Measurements from ENCODE around the gene NCF2.

NCF2 gene

DNA sequence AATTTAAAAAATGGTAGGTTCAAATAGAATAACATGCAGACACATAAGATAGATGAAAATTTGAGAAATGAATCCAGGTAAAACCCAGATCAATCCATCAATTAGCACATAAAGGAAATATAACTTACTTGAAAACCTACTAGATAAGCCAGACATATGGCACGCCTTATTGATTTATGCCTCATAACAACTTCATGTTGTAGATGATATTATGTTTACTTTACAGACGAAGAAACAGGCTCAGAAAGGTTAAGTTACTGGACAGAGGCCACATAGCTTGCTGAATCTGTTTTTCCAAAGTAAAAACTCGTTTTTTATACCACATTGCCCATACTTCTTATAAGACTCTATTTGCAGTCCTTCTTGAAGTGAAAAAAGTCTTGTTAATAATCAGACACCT is 22.1 kb upstream of the NCF2 start:
- no peak for DNase-seq (ENCODE audit: low read depth in 2 of 3, low spot score in 1 of 3)

GRCh38 chr1:183611021-183611420 is 20.8 kb upstream of the NCF2 start:
- no peak for DNase-seq (ENCODE audit: low read depth in 2 of 3, low spot score in 1 of 3)

DNA sequence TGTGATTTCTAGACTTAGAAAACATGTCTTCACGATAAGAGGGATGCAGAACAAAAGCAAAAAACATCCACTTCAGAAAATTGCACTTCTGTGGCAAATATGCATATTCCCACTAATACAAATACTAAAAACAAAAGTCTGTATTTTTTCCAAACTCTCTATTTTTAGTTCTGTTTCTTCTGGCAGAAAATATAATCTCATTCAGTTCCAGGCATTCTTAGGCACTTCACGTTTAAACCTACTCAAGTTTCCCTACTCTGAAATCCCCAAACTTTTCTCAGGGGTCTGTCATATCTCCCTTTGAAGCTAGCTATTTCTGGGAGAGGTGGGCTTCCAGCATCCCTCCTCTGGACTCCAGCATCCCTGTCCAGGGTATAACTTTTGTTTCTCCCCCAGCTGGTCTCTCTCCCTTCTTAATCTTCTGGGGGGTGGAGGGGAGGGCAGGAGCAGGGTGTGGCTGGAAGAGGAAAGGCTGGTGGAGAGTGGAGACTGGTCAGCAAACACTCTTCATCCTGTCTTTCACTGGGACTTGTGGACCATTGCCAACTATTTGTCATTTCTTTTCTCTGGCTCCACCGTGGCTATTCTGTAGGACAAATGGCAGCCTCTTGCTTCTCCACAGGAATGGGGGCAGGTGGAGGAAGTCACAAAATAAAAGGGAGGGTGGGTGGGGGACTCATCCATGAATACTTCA is 19.6 kb upstream of the NCF2 start:
- DNase-seq (ENCODE audit: low read depth in 2 of 3, low spot score in 1 of 3): no peak

- DNase-seq (ENCODE audit: low read depth in 2 of 3, low spot score in 1 of 3): no peak
Measured at GRCh38 chr1:183609313-183609712, 19.1 kb upstream of the NCF2 start.

DNA sequence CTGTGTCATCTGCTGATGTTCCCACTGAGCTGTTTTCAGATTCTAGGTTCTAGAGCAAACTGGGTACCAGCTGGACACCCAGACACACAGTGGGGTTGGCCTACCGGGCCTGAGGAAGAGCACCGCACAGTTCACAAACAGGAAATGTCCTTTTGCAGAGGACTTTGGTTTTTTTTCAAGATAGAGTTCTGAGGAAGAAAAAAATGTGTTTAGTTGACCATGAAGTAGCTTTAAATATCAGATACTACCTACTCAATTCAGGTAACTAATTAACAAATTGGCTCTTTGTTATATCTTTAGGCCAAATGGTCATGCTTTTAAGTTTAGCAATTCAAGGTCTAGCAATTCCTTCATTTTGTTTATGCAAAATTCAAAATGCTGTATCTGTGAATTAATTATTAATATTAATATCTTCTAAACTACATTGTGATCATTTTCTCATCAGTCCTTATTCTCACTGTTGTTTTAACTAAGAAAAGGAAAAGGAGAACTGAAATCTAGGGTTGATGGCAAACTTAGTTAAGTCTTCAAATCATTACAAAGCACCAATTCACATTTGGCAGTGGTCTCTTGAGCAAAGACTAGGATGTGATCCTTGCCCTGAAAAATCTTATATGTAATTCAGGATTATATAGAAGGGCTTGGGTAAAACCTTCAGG is 17.2 kb upstream of the NCF2 start:
- no peak for DNase-seq (ENCODE audit: low read depth in 2 of 3, low spot score in 1 of 3)

GRCh38 chr1:183605904-183606303 is 15.6 kb upstream of the NCF2 start:
- no peak for DNase-seq (ENCODE audit: low read depth in 2 of 3, low spot score in 1 of 3)

DNA sequence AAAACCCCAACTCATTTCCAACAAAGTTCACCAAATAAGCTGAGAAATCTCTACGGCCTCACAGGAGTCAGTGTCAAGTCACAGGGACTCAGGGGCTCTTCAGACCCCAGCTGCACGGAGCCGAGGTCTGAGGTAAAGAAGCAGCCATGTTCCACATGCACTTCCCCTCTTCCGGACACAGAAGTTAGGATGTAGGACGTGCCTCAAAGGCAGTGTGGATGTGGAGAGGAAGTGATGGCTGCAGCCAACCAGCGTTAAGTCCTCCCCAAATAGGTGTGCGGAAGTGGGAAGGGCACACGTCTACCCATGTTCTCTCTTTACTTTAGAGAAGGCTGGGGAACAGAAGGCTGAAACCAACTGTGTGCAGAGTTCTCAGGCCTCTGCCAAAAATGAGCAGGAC is 14.6 kb upstream of the NCF2 start:
- DNase-seq (ENCODE audit: low read depth in 2 of 3, low spot score in 1 of 3): no peak

- DNase-seq (ENCODE audit: low read depth in 2 of 3, low spot score in 1 of 3): no peak
Measured at GRCh38 chr1:183604038-183604808, 14.0 kb upstream of the NCF2 start.

- DNase-seq (ENCODE audit: low read depth in 2 of 3, low spot score in 1 of 3): no peak
Measured at GRCh38 chr1:183602510-183602909, 12.3 kb upstream of the NCF2 start.

GRCh38 chr1:183600634-183601033 is 10.4 kb upstream of the NCF2 start:
- DNase-seq (ENCODE audit: low read depth in 2 of 3, low spot score in 1 of 3): no peak

- no peak for DNase-seq (ENCODE audit: low read depth in 2 of 3, low spot score in 1 of 3)
Measured at GRCh38 chr1:183600136-183600535, 9.9 kb upstream of the NCF2 start.

- DNase-seq (ENCODE audit: low read depth in 2 of 3, low spot score in 1 of 3): no peak
Measured at GRCh38 chr1:183598386-183598785, 8.1 kb upstream of the NCF2 start.

DNA sequence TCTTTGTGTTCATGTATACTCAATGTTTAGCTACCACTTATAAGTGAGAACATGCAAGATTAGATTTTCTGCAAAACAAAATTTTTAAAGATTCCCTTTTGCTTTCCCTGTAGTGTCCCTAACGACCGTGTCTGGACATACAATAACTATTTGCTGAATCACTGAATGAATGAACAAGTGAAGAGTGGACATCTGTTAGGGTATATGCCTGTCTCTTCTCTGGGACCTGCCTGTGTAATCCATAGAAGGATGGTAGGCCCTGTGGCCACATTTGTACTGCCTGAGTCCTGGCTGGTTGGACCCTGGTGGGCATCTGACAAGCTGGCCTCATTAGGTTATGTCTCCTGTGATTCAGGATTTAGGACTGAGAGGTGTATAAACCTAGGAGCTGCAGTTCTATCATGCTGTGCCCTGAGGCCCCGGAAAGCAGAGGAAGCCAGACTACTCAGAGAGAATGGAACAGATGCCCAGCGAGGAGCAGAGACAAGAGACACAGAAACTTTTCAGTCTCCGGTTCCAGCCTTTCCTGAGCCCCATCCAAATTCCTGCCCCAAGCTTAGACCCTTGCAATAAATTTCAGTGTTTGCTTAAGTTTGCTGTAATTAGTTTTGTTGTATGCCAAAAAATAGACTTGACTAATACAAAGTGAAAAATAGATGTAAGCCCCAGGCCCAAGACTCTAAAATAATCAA is 7.5 kb upstream of the NCF2 start:
- no peak for DNase-seq (ENCODE audit: low read depth in 2 of 3, low spot score in 1 of 3)

DNA sequence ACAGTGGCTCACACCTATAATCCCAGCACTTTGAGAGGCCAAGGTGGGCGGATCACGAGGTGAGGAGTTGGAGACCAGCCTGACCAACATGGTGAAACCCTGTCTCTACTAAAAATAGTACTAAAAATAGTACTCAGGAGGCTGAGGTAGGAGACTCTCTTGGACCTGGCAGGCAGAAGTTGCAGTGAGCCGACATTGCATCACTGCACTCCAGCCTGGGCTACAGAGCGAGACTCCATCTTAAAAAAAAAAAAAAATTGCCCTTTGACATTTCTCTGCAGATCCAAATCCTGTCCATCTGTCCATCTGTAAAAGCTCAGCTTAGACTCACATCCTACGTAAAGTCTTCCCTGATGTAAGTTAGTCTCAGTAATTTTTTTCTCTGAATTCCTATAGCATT is 6.2 kb upstream of the NCF2 start:
- DNase-seq (ENCODE audit: low read depth in 2 of 3, low spot score in 1 of 3): no peak

GRCh38 chr1:183595537-183595936 is 5.3 kb upstream of the NCF2 start:
- DNase-seq (ENCODE audit: low read depth in 2 of 3, low spot score in 1 of 3): no peak

DNA sequence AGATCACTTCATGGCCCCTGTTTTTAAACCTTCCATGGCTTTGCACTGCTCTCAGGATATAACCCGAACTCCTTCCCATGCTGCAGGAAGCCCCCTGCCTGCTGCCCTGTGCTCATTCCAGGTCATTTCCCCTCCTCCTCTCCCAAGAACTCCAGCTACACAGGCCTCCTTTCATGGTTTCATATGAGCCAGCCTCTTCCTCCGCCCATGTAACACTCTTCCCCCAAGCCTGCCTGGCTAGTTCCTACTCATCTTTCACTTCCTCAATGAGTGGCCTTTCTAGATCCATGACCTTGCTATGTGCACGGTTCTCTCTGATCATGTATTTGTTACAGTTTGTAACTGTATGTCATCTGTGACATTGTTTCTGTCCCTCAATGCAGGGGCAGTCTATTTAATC is 3.1 kb upstream of the NCF2 start:
- no peak for DNase-seq (ENCODE audit: low read depth in 2 of 3, low spot score in 1 of 3)

- DNase-seq (ENCODE audit: low read depth in 2 of 3, low spot score in 1 of 3): no peak
Measured at GRCh38 chr1:183592733-183593132, 2.5 kb upstream of the NCF2 start.

- no peak for DNase-seq (ENCODE audit: low read depth in 2 of 3, low spot score in 1 of 3)
Measured at GRCh38 chr1:183589874-183590243, 400 bp downstream of the NCF2 start.

DNA sequence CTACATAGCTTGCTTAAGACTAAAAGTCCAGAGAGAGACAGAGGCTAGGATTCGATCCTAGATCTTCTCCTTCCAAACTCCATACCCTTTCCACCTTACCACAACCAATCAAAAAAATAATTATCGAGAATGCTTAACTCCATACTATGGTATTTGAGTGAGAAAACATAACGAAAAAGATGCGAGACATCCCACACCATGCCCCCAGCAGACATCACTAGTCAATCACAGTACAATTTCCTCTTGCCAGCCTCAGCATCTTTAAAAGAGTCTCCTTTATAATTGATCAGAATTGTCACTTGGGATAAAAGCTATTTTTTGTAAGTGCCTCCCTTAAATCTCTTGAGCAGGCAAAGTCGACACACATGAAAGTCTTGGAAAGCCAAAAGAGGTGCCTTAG is 875 bp downstream of the NCF2 start:
- no peak for DNase-seq (ENCODE audit: low read depth in 2 of 3, low spot score in 1 of 3)

DNA sequence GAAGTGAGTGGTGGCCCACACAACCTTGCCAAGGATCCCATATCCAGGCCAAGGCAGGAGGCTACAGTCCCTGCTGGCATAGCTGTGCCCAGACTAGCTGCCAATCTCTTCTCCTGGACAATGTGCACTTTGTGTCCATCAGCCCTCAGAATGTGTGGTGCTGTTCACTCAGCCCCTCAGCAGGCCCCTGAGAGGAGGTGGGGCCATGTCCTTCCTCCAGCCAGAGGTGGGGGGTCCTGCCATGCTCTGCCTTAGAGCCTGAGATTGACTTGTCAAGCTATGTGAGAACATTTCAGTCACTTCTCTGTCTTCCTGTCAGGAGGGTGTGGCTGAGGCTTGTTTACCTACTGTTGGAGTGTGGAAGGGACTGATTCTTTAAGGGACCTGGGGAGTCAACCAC is 1.4 kb downstream of the NCF2 start:
- DNase-seq (ENCODE audit: low read depth in 2 of 3, low spot score in 1 of 3): no peak

DNA sequence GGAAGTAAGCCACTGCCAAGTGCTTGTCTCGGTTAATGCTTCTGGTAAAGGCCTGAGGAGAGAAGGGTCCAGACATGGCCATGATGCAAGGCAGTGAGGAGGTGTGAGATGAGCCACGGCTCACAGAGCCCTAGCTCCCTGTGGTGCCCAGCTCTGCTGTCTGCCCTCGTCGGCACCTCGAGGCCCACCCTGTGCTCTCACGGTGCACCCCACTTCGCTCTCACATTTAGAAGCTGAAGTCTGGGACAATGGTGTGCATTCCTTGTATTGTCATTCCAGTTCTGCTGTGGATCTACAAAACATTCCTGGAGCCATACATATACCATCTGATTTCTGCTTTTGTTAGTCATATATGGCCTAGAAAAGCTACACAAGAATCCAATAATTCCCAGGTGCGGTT is 3.3 kb downstream of the NCF2 start:
- DNase-seq (ENCODE audit: low read depth in 2 of 3, low spot score in 1 of 3): no peak

GRCh38 chr1:183586455-183586854 is 3.8 kb downstream of the NCF2 start:
- no peak for DNase-seq (ENCODE audit: low read depth in 2 of 3, low spot score in 1 of 3)

All from stimulated activated CD4-positive, alpha-beta T cell treated with anti-CD3 and anti-CD28 coated beads, Interleukin-12 subunit alpha, Interleukin-12 subunit beta, amount 100 ng/mL, for 48 hours (primary cell).